HG02798 (cell line): ENCODE results near the gene FGD6.
"Not testable (repeated sequence)": the region's sequence is repeated elsewhere in the genome, so short reads cannot be mapped to it uniquely, and the experiment has no call there.

Experiments
- ATAC-seq: cut with Tn5 transposase; IDR thresholded peaks from one replicate; pipeline ENCODE4 v1.9.1; 2021; ENCODE audit warnings: mild to moderate bottlenecking; ENCODE audit not compliant: unreplicated experiment, poor library complexity

FGD6 gene

GRCh38 chr12:95237315-95237714 is 20.0 kb upstream of the FGD6 start:
- no peak for ATAC-seq

GRCh38 chr12:95235621-95236020 is 18.4 kb upstream of the FGD6 start:
- not testable (repeated sequence) for ATAC-seq

- ATAC-seq = not testable (repeated sequence)
Observed at GRCh38 chr12:95234187-95234586, 16.9 kb upstream of the FGD6 start.

- no peak for ATAC-seq
Observed at GRCh38 chr12:95231190-95231589, 13.9 kb upstream of the FGD6 start.

- no peak for ATAC-seq
Observed at GRCh38 chr12:95230313-95230712, 13.0 kb upstream of the FGD6 start.

GRCh38 chr12:95229636-95230035 is 12.4 kb upstream of the FGD6 start:
- no peak for ATAC-seq

- ATAC-seq = no peak
Observed at GRCh38 chr12:95228617-95229016, 11.3 kb upstream of the FGD6 start.

GRCh38 chr12:95227818-95228356 is 10.6 kb upstream of the FGD6 start:
- no peak for ATAC-seq

- ATAC-seq = no peak
Observed at GRCh38 chr12:95225645-95226212, 8.5 kb upstream of the FGD6 start.

GRCh38 chr12:95224202-95225170 is 7.2 kb upstream of the FGD6 start:
- no peak for ATAC-seq

GRCh38 chr12:95220726-95221125 is 3.5 kb upstream of the FGD6 start:
- no peak for ATAC-seq

- no peak for ATAC-seq
Observed at GRCh38 chr12:95220190-95220589, 2.9 kb upstream of the FGD6 start.

- no peak for ATAC-seq
Observed at GRCh38 chr12:95218150-95219133, 1.2 kb upstream of the FGD6 start.

GRCh38 chr12:95216711-95217376 is 423 bp downstream of the FGD6 start:
- ATAC-seq = peak; percentile 23

- no peak for ATAC-seq
Observed at GRCh38 chr12:95215949-95216348, 1.3 kb downstream of the FGD6 start.

- no peak for ATAC-seq
Observed at GRCh38 chr12:95214466-95214865, 2.8 kb downstream of the FGD6 start.

- ATAC-seq = no peak
Observed at GRCh38 chr12:95213928-95214327, 3.3 kb downstream of the FGD6 start.

- ATAC-seq = no peak
Observed at GRCh38 chr12:95213119-95213518, 4.1 kb downstream of the FGD6 start.

- no peak for ATAC-seq
Observed at GRCh38 chr12:95212586-95212985, 4.7 kb downstream of the FGD6 start.

GRCh38 chr12:95208678-95209077 is 8.6 kb downstream of the FGD6 start:
- no peak for ATAC-seq
